GM19025 (cell line): ENCODE data around the gene ACBD7.

Source experiments
- ATAC-seq: cut with Tn5 transposase; IDR thresholded peaks from one replicate; pipeline ENCODE4 v1.9.1; 2021; ENCODE audit warnings: mild to moderate bottlenecking, low read depth, moderate library complexity; ENCODE audit not compliant: unreplicated experiment

The ACBD7 gene

GRCh38 chr10:15088428-15089261 is at the start of gene ACBD7:
Gene ACBD7 (minus strand): TSS chr10:15088776. CDS start chr10:15088728, 48 bp downstream.
- ATAC-seq: peak; percentile 100

DNA sequence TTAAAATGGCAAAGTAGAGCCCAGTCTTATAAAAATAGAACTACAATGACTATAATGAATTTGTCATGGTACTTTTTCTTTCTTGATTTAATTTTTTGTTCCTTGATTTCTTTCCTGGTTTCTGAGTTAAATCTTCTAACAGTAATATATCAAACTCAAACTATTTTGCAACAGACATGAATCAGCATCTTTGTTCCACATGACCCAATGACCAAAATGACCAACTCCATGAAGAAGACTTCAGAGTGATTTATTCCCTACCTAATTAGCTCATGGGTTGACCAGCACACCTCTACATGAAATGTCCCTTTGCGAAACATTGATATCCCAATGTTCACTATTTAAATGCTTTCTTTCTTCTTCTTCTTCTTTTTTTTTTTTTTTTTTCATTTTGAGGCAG is 49.1 kb upstream of the ACBD7 start:
- no peak for ATAC-seq

GRCh38 chr10:15137036-15137359 is 48.4 kb upstream of the ACBD7 start:
- no peak for ATAC-seq

DNA sequence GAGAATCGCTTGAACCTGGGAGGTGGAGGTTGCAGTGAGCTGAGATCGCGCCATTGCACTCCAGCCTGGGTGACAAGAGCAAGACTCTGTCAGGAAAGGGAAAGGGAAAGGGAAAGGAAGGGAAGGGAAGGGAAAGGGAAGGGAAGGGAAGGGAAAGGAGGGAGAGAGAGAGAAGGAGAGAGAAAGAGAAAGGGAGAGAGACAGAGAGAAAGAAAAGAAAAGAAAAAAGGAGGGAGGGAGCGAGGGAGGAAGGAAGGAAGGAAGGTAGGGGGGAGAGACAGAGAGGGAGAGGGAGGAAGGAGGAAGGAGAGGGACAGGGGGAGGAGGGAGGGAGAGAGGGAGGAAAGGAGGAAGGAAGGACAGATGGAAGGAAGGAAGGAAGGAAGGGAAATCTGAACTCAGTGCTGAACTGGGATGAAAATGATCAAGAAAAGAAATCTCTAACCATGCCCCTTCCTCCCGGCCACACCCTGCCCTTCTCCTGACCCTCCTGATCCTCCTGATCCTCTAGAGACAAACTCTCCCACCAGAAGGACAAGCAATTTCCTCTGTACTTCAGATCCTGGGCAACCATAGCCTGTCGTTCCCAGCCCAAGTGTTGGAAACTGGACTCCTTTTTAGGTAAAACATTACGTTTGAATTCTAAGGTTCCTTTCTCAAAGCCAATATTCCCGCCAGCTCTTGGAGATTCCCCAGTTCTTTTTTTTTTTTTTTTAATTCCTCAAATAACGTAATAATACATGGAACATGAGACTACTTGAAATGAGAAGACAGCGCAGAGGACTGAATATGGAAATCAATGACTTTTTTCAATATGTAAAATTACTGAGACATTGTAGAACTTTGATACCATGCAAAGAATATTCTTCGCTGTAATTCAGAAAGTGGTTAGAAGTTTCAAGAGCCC is 47.8 kb upstream of the ACBD7 start:
- no peak for ATAC-seq

DNA sequence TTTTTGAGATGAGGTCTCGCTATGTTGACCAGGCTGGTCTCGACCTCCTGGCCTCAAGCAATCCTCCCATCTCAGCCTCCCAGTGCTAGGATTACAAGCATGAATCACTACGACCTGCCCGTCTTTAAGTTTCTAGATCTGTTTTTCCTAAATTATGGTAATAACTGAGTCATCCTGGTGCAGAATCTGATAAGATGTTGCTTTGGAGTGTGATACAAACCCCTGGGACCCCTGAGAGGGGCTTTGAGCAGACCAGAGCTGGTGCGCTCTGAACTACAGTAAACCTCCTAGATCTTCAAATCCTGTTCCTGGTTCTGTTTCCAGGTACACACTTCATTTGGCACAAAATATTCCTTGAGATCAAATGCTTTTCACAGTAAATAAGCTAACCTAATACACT is 42.8 kb upstream of the ACBD7 start:
- ATAC-seq: no peak

GRCh38 chr10:15124908-15125307 is 36.3 kb upstream of the ACBD7 start:
- no peak for ATAC-seq

DNA sequence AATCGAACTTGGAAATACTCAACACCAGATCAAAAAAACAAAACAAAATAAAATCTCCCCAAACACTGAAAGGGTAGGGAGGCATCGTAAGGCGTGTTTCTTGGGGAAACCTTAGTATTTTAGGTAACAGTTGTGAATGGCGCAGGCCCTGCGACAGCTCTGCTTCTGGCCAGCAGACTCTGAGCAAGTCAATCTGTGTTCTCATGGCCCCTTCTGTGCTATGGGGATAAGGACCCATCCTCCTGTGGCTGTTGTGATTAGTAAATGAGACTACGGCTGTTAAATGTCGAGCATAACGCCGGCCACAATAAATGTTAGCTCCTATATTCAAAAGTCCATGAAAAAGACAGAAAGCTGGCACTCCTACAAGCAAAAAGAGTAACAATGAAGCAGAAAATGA is 35.6 kb upstream of the ACBD7 start:
- ATAC-seq: no peak

GRCh38 chr10:15123749-15124184 is 35.2 kb upstream of the ACBD7 start:
- ATAC-seq: no peak

DNA sequence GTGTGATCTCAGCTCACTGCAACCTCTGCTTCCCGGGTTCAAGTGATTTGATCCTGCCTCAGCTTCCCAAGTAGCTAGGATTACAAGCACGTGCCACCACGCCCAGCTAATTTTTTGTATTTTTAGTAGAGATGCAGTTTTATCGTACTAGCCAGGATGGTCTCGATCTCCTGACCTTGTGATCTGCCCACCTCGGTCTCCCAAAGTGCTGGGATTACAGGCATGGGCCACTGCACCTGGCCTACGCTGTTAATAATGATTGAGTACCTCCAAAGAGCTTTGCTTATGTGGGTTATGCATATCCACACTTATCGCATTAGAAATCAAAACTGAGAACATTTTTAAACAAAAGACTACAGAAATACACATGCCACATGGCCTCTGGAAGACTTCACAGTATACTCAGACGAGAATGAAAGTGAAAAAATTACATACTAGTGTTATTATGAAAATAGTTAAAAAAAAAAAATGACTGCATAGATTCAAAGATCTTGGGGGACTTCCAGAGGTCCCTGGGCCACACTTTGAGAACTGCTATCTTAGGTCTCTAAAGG is 34.0 kb upstream of the ACBD7 start:
- peak; percentile 95 for ATAC-seq

DNA sequence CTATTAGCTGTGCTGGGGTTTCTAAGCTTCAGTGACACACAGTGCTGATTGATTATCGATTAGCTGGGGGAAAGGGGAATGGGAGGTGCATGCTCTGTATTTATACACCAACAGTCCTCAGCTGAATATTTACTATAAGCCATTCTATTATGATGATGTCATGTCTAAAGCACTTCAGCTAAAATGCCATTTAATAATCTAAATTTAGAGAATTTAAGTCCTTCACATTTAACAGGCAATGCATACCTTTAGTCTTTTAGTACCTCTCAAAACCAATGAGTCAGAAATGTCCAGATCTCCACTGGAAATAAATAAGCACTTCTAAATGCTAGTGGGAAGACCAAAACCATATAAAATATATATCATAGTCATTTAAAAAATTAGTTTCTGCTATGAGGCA is 33.1 kb upstream of the ACBD7 start:
- no peak for ATAC-seq

DNA sequence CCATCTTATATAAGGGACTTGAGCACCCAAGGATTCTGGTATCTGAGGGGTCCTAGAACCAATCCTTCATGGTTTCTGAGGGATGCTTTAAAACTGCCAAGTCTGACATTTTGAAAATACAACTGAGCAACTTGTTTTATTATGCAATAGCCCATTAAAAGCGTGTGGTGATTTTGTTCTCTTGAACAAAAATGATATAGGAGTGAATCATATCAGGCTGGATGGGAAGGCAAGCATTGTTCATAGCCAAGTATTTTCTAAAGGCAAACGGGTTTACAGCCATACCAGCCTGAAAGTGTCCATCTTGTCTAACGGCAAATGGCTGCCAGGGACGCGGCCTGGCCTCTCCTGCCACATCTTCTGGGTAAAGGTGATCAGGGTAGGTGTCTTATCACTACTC is 31.9 kb upstream of the ACBD7 start:
- ATAC-seq: no peak

GRCh38 chr10:15118615-15119014 is 30.0 kb upstream of the ACBD7 start:
- no peak for ATAC-seq

DNA sequence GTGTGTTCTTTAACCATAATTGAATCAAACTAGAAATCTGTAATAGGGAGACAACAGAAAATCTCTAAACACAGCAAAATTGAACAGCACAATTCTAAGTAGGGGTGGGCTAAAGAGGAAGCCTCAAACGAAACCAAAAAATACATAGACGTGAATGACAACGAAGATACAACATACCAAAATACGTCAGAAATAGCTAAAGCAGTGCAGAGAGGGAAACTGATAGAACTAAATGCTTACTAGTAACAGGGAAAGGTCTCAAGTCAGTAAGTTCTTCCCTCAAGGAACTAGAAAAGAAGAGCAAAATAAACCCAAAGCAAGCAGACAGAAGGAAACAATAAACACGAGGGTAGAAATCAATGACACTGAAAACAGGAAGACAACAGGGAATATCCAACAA is 27.6 kb upstream of the ACBD7 start:
- ATAC-seq: no peak

DNA sequence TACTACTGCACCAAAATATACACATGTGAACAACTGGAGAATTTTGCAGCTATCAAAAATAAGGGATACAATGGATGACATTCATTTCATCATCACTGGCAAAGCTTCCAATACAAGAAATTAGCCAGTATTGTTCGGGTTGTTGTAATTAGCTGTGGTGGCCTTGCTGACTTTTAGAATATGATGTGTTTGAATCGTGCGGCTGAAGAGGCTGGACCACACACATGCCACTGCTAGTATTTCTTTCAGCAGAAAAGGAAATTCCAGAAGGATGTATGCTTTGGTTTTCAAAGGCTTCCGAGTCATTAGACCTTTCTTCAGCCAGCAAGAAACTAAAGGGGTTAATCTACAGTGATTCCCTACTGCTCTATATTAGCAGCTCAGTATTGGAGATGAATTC is 25.2 kb upstream of the ACBD7 start:
- no peak for ATAC-seq

- ATAC-seq: no peak
Measured at GRCh38 chr10:15112657-15113056, 24.1 kb upstream of the ACBD7 start.

- no peak for ATAC-seq
Measured at GRCh38 chr10:15106352-15107013, 17.9 kb upstream of the ACBD7 start.

DNA sequence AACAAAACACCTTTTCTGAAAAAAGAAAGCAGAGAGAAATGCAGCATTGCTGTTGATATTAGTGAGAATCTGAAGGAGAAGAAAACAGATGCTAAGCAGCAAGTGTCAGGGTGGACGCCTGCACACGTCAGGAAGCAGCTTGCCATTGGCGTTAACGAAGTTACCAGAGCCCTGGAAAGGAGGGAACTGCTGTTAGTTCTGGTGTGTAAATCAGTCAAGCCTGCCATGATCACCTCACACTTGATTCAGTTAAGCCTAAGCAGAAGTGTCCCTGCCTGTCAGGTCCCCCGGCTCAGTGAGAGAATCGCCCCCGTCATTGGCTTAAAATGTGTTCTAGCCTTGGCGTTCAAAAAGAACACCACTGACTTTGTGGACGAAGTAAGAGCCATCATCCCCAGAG is 14.9 kb upstream of the ACBD7 start:
- no peak for ATAC-seq

DNA sequence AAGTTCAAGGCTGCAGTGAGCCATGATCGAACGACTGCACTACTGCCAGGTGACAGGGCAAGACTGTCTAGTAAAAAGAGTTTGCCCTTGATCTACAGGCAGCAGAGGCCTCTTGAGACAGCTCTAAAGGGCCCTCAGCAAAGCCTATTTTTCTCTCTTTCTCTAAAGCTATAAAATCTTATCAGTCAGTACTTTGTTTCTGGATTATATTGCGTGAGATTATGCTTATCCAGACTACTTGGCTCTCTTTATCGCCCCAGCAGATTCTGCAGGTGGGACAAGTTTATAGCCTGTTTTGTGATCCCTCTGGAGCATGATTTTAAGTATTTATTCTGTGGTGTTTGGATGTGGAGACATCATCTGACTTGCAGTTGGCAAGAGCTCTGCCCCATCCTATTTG is 11.3 kb upstream of the ACBD7 start:
- no peak for ATAC-seq

GRCh38 chr10:15097011-15097812 is 8.6 kb upstream of the ACBD7 start, which contains the start of gene RPP38:
Gene RPP38 (plus strand): TSS chr10:15097355. CDS start chr10:15103315, 5,960 bp downstream.
- peak; percentile 78 for ATAC-seq

DNA sequence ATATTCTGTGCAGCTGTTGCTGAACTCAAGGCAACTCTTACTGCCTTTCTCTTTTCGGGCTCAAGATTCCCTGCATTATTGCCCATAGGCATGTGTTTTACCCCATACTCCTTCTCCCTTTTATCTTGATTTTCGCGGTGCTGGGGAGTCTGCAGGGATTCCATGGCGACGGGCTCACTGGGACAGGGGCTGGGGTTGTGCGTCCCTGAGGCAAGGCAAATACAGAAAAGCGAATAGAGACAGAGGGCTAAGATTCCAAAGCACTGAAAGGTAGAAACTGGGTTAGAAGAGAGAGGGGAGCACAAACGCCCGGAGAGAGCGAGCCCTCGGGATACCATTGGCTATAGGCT is 8.1 kb upstream of the ACBD7 start:
- ATAC-seq: peak; percentile 2
